Fibroblast of pulmonary artery (primary cell): ENCODE results near the gene MYLK.

ENCODE experiments used
- DNase-seq: peaks from one replicate; pipeline ENCODE4 v3.0.0-alpha.2; 2010; ENCODE audit warnings: low read depth
- H3K4me3 ChIP-seq: replicated peaks from 2 replicates; pipeline ENCODE4 v1.5.1; 2011; ENCODE audit warnings: low read depth, mild to moderate bottlenecking, control low read depth, low read length, moderate library complexity
- CTCF ChIP-seq: IDR thresholded peaks from 2 replicates; pipeline ENCODE4 v1.5.1; 2011; ENCODE audit warnings: mild to moderate bottlenecking, control low read depth, low read length, inconsistent platforms; ENCODE audit errors: missing control alignments

Gene MYLK

GRCh38 chr3:123862152-123862551 lies 22.0 kb downstream of the MYLK start:
- no peak for DNase-seq
- TF ChIP-seq CTCF, result no peak
- no peak overlapping the region for H3K4me3 ChIP-seq

GRCh38 chr3:123861081-123861836 lies 22.9 kb downstream of the MYLK start:
- no peak for DNase-seq
- H3K4me3 ChIP-seq, result no peak overlapping the region
- no peak for TF ChIP-seq CTCF

GRCh38 chr3:123859177-123859576 lies 25.0 kb downstream of the MYLK start:
- no peak for DNase-seq
- H3K4me3 ChIP-seq, result no peak overlapping the region
- TF ChIP-seq CTCF, result no peak

GRCh38 chr3:123854905-123855304 lies 29.2 kb downstream of the MYLK start:
- no peak for TF ChIP-seq CTCF
- no peak overlapping the region for H3K4me3 ChIP-seq
- no peak for DNase-seq

- no peak overlapping the region for H3K4me3 ChIP-seq
- no peak for DNase-seq
- no peak for TF ChIP-seq CTCF
These were observed 30.3 kb downstream of the MYLK start for GRCh38 chr3:123853686-123854372.

GRCh38 chr3:123847209-123847608 lies 36.9 kb downstream of the MYLK start:
- TF ChIP-seq CTCF, result no peak
- no peak for DNase-seq
- no peak overlapping the region for H3K4me3 ChIP-seq
